ENCODE results near the gene ENTPD2.

Gene ENTPD2

DNA sequence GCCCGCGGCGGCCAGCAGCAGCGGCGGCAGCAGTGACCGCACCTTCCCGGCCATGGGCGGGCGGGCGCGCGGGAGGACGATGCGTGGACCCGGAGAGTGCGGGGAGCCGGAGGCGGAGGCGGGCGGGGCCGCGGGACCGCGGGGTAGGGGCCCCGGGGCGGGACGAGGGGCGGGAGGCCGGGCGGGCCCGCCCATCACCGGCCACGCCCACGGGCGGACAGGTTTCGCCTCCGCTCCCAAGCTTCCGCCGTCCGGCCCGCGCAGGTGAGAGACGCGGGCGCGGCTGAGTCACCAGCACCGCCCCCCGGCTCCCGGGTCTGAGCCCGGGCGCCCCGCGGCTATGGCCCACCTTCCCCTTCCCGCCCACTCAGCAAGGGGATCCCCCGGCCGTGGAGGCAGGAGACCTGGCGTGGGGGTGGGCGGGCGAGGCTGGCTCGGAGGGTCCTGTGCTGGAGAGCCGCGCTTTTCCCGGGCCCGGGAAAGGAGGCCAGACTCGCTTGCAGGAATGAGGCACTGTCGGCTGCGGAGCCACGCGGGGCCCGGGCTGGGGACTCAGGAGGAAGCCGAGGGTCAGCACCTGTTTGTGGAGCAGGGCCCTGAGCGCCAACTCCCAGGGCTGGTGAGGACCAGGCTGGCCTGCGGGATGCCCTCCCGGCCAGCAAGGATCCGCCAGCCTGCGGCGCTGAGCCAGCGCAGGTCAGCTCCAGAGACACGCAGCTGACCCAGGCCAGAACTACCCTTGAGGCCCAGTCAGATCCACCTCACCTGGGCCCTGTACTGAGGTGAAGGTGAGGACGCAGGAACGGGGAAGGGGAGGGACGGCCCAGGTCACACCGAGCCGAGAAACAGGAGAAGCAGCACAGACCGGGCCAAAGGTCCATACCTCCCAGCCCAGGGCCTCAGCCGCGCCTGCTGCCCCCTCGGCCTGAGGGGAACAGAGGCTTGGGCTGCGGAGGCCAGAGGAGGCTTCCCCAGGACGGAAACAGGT is at the start of gene ENTPD2:
ENTPD2 (minus strand) TSS at position 118 of the 988 bp plus-strand sequence; CDS start at position 54, 64 bp downstream.
- no peak for DNase-seq

DNA sequence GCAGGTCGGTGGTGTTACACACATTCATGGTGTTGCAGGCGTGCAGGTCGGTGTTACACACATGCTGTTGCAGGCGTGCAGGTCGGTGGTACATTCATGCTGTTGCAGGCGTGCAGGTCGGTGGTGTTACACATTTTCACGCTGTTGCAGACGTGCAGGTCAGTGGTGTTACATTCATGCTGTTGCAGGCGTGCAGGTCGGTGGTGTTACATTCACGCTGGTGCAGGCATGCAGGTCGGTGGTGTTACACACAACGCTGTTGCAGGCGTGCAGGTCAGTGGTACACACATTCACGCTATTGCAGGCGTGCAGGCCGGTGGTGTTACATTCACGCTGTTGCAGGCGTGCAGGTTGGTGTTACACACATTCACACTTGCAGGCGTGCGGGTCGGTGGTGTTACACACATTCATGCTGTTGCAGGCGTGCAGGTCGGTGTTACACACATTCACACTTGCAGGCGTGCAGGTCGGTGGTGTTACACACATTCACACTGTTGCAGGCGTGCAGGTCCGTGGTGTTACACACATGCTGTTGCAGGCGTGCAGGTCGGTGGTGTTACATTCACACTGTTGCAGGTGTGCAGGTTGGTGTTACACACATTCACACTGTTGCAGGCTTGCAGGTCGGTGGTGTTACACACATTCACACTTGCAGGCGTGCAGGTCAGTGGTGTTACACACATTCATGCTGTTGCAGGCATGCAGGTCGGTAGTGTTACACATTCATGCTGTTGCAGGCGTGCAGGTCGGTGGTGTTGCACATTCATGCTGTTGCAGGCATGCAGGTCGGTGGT is 49.5 kb upstream of the ENTPD2 start:
- DNase-seq = no peak

DNA sequence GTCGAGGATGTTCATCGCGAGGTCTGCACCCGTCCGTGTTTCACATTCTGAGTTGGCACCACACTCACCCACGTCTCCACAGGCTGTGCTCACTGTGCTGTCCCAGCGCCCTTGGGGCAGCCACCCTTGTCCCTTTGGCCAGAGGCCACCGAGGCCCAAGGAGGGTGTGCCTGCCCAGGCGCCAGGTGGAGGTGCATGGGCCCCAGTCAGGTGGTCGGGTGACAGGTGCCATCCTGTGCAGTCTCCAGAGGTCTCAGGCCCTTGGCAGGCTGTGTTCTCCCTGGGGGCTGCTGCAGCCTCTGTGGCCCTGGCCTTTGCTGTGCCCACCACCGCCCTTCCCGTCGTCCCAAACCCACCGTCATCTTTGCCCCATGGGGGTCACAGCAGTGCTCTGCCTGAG is 45.4 kb upstream of the ENTPD2 start:
- no peak for DNase-seq

DNA sequence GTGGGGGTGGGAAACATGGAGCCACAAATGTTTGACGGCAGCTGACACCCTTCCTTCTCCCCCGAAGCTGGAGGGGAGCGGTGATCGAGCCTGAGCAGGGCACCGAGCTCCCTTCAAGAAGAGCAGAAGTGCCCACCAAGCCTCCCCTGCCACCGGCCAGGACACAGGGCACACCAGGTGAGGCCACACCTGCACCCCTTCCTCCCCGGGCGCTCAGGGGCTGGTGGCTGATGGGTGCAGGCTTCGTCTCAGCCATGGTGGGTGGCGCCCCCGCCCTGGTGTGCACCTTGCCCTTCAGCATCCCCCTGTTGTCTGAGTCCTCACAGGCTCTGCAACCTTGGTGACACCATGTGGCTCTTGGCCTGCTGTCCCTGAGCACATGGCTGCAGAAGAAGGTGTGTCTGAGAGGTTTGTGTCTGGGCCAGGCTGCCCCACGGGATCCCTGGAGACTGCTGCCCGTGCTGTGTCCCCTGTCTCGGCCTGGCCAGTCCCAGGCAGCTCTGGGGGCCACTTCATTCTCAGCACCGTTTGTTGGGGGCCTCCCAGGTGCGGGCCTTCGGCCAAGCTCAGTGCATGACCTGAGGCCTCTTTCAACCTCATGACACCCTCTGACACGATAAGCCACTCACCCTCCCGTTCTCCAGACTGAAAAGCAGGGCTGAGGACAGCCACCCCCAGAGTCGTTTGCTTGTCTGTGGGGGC is 44.1 kb upstream of the ENTPD2 start:
- DNase-seq = no peak

DNA sequence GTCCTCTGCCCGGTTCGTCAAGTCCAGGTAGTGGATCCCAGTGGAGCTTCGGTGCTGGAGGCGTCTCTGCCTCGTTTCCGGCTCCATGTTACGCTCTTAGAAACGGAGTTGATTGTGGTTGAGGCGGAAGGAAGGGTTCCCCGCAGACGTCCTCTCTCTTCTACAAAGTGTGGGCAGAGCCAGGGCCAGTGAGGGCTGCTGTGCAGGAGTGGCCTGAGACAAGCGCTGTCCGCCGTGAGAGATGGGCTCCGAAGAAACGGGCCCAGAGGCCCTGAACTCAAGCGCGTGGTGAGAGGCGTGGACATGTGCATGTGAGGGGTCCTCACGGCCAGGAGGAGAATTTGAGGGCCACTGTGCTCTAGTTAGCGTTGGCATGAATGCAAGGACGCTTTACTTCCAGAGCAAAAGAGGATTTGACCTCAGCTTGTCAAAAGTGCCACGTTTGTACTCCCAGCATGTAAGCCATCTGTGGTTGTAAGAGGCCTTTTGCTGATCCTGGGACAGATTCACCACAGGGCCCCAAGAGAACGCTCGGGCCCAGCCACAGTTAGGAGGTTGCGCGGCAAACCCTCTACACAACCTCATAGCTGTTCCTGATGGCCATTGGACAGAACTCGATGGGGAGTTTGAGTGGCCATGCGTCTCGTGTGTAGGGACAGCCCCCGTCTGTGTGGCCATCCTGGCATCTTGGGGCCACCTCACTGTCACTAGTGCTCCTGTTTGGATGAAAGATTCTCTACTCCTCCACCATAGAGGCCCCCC is 43.1 kb upstream of the ENTPD2 start:
- DNase-seq = no peak

DNA sequence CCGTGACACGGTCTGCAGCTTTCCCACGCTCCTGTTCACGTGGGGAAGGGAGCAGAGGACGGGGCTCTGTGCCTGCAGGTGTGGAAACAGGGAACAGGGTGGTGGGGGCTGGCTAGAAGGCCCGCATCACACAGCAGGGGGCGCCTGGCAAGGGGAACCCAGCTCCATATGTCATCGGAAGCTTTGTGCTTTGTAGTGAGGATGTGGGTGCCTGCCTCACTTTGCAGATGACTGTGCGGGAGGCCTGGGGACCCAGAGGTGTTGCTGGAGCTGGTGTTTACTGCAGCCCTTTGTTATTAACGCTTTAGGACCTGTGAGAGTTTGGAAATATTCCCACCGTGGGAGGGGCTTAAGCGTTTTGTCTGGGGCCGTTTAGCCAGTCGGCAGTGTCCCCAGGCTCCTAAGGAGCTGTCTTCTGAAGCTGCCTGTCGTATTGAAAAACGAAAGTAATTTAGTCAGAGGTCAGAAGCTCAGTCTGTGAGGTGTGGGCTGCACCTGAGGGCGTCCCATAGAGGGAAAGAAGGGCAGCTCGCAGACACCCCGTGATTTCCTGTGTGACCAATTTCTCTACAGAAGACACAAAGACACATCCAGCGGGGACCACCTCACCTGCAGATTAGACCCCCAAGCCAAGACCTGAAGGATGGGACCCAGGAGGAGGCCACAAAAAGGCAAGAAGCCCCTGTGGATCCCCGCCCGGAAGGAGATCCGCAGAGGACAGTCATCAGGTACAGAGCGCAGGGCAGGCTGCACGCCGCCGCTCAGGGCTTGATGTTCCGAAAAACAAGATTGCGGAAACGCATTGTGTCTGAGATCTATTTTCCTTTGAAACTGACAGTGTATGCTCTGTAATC is 42.0 kb upstream of the ENTPD2 start:
- peak; percentile 50 for DNase-seq

DNA sequence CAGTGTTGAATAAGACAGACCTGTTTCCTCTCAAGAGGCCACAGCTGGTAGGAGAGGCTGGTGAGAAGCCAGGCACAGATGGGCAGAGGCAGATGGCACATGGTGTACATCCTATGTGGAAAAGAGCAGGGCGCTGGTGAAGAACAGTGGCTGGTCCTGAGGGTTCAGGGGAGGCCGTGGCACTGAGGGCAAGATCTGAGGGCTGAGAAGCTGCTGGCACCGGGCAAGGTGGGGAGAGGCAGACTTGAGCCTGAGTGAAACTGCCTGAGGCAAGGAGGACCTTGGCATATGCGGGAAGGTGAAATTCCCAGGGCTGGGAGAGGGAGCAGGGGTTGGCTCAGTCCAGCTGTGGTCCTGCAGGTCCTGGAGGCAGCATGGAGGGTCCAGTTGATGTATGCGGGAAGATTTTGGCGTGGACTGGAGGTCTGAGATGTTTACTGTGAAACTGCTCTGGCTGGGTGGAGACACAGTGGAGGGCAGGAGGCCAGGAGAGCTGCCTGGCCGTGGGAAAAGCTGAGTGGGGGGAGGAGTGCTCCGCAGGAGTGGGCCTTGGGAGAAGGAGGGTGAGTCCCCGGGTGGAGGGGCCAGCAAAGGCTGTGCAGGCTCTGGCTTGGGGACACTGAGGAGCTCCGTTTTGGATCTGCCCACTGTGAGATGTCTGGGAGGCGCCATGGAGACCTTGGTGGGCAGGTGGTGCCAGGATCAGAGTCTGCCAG is 35.5 kb upstream of the ENTPD2 start:
- DNase-seq = no peak

DNA sequence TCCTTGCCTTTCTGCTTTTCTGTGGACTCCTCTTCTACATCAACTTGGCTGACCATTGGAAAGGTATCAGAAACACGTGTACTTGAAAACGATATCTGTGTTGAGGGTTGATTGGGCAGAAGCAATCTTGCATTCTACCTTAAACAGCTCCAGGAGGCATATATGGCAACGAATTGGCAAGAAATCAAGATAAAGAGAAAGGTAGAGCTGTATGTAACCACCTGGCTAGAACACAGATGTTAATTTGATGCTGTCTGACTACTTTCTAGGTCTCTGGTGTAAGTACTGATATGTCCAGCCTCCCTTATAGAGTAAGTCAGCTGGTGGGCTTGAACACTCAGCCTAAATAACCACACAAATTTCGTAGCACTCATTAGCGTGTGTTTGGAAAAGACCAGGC is 34.3 kb upstream of the ENTPD2 start:
- DNase-seq = no peak

DNA sequence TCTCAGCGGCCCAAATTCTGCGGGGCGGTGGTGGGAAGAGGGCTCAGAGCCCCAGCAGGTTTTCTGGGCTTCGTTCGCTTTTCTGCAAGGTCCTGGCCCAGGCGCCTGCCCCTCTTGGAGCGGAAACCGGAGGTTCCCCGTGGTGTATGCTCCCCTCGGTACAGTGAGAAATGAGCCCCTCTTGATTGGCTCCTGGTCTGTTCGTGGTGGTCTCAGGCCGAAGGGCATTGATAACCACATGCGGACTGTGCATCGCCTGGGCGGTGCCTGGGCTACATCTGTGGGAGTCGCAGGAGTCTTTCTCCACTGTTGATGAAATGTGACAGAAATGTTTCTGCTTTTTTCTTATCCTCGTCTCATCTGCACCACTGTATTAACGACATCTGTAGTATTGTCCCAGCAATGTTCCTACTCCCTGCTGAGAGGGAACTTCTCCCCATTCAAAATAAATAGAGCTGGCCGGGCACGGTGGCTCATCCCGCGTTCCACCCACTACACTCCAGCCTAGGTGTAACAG is 33.6 kb upstream of the ENTPD2 start:
- DNase-seq = peak; percentile 65

DNA sequence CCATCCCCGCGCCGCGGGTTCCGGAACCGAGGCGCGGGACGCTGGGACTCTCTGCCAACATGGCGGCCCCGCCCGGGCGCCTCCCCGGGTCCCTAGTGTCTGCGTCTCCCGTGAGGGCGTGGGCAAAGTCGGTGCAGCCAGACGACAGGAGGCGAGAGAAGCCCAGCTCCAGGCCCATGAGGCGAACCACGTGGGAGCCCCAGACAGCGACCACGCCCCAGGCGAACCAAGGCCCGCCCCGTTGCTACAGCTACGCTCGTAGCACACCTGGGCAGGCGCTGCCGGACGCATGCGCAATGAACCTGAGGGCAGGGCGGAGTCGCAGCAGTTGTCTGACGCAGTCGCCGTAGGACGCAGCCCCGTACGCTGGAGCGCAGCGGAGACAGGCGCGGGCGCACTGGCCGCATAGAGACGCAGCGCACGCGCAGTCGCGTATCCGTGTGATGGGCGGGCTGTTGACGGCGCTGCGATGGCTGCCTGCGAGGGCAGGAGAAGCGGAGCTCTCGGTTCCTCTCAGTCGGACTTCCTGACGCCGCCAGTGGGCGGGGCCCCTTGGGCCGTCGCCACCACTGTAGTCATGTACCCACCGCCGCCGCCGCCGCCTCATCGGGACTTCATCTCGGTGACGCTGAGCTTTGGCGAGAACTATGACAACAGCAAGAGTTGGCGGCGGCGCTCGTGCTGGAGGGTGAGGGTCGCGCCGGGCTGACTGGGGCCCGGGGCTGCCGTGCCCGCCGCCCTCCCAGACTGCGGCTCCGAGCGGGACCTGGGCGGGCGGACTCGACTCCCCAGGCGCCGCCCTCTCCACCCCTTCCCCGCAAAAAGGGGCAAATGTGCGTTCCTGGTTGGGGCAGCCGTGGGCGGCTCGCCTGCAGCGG is 32.9 kb upstream of the ENTPD2 start, which contains the start of gene MAN1B1:
MAN1B1 (plus strand) TSS at position 455 of the 878 bp plus-strand sequence; CDS start at position 470, 15 bp downstream.
- DNase-seq = peak; percentile 99

DNA sequence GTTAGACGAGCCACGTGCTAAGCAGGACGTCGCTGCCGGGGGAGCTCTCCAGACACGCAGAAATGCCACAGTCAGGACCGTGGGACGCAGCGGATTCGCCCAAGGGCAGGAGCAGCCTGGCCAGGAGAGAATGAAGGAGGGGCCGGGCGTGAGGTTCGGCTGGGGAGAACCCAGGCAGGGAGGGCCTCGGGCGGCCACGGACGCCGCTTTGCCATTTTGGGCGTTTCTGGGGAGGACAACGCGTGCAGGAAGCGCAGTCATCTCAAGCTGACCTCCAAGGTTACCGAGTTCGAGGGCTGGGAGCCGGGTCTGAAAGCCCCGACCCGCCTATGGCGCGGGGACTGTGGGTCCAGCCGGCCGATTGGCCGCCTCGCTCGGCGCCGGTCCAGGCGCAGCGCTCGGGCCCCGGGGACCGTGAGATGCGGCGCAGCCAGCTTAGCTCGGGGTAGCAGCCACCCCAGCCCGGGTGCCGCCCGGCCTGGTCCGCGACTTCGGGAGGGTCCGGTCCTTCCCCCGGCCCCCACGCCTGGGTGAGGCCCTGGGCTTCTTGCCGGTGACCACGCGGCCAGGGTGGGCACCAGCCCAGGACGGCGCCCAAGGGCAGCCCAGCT is 32.2 kb upstream of the ENTPD2 start:
- peak; percentile 64 for DNase-seq

DNA sequence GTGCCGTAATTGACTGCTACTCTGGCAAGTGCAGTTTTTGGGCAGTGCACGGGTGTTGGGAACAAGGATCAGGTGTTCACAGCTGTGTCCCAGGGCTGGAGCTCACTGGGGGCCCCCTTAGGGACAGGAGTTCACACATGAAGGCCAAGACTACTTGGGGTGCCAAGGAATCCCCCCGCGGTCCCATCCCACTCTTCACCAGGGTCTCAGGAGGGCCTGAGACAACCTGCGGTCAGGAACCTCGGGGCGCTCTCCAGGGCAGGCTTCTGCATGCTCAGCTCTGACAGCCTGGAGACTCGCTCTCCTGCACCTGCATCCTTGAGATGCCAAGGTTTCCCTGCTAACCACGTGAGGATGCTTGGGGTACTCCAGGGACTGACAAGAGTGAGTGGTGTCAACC is 30.7 kb upstream of the ENTPD2 start:
- DNase-seq = no peak

DNA sequence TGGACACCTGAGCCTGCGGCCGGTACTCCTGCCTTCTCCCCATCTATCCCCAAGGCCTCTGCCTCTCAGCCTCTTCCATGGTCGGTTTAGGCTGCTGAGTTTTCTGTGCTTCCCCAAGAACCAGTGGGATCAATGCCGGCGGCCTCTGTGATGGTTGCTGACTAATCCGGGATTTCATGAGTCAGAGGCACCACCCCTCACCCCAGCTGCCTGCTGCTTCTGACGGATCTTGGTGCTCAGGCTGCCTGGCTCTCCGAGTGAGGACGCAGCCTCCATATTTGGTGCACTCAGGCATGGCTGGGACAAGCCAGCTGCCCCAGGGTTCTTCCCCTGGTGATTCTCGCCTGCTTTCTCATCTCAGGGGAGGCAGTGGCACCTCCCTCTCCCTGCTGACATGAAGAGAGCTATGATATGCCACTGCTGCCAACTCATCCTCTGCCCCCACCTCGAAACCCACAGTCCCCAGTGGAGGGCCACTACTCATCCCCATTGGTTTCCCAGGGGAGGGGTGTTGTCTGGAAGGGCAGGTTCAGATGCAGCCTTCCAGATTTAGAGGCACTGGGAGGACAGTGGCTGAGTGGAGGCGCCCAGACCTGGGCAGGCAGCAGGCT is 29.6 kb upstream of the ENTPD2 start:
- no peak for DNase-seq

DNA sequence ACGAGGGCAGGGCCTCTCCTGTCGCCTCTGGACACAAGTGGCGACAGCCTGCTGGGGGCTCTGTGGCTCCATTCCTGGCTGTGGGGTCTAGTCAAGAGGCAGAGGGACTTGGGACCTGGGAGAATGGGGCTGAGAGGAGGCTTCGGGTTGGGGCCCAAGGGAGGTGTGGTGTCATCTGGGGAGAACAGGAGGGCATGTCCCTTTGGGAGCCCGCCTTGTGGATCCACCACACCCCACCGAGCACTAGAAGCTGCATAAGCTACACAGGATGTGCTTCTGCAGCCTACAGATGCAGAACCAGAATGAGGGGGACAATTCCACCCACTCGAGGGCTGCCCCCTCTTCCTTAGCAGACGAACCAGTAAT is 29.0 kb upstream of the ENTPD2 start:
- no peak for DNase-seq

DNA sequence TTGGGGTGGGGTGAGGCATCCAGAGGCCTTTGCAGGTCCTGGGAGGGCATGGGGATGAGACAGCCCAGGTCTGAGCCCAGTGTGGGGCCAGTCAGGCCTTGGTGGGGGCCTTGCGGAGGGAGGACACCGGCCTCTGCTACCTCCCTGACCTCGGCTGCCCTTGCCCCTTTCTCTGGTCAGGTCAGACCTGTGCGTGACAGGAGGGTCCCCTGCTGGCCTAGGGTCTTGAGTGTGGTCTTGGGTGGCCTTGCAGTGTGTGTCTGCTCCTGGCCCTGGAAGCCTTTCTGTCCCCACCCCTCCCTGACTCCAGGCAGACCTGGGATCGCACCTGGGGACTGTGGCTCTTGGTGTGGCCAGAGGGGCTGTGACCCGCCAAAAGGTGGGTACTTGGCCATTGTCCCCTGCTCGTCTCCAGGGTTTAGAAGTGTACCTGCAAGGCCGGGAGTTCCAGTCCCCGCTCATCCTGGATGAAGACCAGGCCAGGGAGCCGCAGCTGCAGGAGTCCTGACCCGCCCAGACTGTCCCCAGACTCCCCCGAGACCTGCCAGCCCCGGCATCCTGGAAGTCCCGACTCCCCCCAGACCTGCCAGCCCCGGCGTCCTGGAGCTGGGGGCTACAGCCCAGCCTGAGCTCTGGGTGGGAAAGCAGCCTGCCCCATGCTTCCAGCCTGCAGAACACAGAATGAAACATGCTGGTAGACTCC is 28.5 kb upstream of the ENTPD2 start:
- DNase-seq = no peak

DNA sequence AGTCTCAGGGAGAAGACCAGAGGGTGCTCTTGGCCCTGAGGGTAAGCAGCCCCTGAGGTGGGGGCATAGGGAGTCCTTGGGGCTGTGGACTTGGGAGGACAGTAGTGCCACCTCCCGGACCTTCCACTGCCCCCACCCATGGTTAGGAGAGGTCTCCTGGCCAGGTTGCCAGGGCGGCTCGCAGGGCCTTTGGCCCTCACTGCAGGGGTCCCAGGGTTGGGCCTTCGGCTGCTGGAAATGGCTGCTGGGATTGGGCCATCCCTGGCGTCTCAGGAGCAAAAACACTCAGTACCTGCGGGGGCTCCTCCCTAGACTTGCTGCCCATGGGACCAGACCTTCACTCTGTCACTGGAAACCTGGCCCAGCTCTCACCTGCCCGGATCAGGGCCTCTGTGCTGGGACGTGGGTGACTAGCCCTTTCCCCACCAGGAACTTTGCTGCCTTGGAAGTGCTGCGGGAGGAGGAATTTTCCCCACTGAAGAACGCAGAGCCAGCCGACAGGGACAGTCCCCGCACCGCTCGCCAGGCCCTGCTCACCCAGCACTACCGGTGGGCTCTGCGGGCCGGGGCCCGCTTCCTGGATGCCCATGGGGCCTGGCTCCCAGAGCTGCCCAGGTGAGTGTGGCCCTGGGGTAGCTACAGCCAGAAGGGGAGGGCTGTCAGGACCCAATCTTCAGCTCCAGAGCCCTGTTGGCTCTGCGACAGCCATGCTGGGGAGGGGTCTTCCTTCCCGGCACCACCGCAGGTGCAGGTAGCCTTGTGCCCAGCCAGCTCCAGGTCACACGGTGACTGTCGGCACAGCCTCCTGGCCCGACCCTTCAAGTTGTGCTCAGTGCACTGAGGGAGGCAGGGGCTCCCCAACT is 26.6 kb upstream of the ENTPD2 start:
- DNase-seq = no peak

DNA sequence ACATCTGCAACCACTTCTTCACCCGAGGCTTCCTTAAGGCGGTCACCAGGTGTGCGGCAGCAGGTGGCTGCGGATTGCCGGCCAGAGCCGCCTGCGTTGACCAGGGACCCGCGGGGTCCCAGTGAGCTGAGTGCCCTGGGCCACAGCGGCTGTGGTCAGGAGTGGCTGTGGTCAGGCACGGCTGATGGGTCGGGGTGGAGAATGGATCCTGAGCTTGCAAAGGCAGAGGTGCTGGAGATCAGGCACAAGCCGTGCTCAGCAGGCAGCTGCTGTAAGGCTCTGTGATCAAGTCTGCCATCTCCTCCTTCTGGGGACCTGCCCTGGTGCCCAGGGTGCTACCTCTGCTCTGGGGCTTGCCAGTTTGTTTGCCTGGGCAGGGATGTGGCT is 25.5 kb upstream of the ENTPD2 start:
- DNase-seq = no peak

Measured in hematopoietic multipotent progenitor cell treated with erythropoietin and hydrocortisone succinate and interleukin-3 and kit ligand, for 4 days (in vitro differentiated cells).